Measurements from ENCODE around the gene SNX24.

GRCh38 chr5:123046222-123046621 lies 200.8 kb downstream of the SNX24 start:
- TF ChIP-seq GATA2 (IDR thresholded peaks at IDR 0.05; ENCODE audit: low read depth, low read length) (no peak), GATA3 (IDR thresholded peaks at IDR 0.05; ENCODE audit: low read depth, low read length) (no peak)

All from SH-SY5Y (cell line).